Osteoblast (primary cell): ENCODE measurements around the gene DDX10. TPM values are rescaled to one million over a fixed set of nuclear protein-coding genes. Genes with fewer than 3 reads are reported as not detected.

Experiments
- DNase-seq: peaks from one replicate; pipeline ENCODE4 v3.0.0; 2011; ENCODE audit warnings: low spot score, mixed read lengths; ENCODE audit not compliant: insufficient read length; ENCODE audit errors: missing footprints
- H2AFZ ChIP-seq: 2 replicates; pipeline ENCODE4 v1.6.0; 2011; ENCODE audit warnings: mild to moderate bottlenecking, low read length
- H3K27ac ChIP-seq: 2 replicates; pipeline ENCODE4 v1.5.1; 2011; ENCODE audit warnings: mild to moderate bottlenecking, low read depth, low read length, moderate library complexity
- H3K27me3 ChIP-seq: 2 replicates; pipeline ENCODE4 v1.6.0; 2012; ENCODE audit warnings: mild to moderate bottlenecking, control low read depth, inconsistent platforms, low read length, moderate library complexity; ENCODE audit not compliant: insufficient read depth
- H3K36me3 ChIP-seq: 2 replicates; pipeline ENCODE4 v1.5.1; 2011; ENCODE audit warnings: mild to moderate bottlenecking, low read length, control low read depth, moderate library complexity; ENCODE audit not compliant: insufficient read depth
- H3K4me1 ChIP-seq: 2 replicates; pipeline ENCODE4 v1.5.1; 2011; ENCODE audit warnings: mild to moderate bottlenecking, low read length, control low read depth, moderate library complexity; ENCODE audit not compliant: insufficient read depth
- H3K4me2 ChIP-seq: 2 replicates; pipeline ENCODE4 v1.6.0; 2011; ENCODE audit warnings: mild to moderate bottlenecking, low read length; ENCODE audit not compliant: insufficient read depth
- H3K4me3 ChIP-seq: fragments of 200-600 bp; sonication (generic); 3 replicates; pipeline ENCODE4 v1.5.1; 2012; ENCODE audit warnings: mild to moderate bottlenecking, low read length, inconsistent platforms; ENCODE audit not compliant: insufficient read depth
- H3K79me2 ChIP-seq: 2 replicates; pipeline ENCODE4 v1.6.0; 2012; ENCODE audit warnings: mild to moderate bottlenecking, low read length, control low read depth, inconsistent platforms; ENCODE audit not compliant: insufficient read depth
- H3K9me3 ChIP-seq: 2 replicates; pipeline ENCODE4 v1.5.1; 2011; ENCODE audit warnings: low read depth, low read length, control low read depth
- H4K20me1 ChIP-seq: 2 replicates; pipeline ENCODE4 v1.6.0; 2012; ENCODE audit warnings: mild to moderate bottlenecking, low read length, control low read depth; ENCODE audit not compliant: insufficient read depth
- CTCF ChIP-seq: IDR thresholded peaks from 2 replicates; pipeline ENCODE4 v1.5.1; 2011; ENCODE audit warnings: mild to moderate bottlenecking, low read depth, low read length, moderate library complexity; ENCODE audit errors: extremely low read depth
- total RNA-seq: library from RNA; depleted of rRNA; stranded (reverse); fragments of >200 nt; gene quantifications from 2 replicates; pipeline ENCODE4 v1.2.3, GENCODE V29; 2012

DDX10 gene
- total RNA-seq, 1 donor = 16.6 TPM

- no peaks in the 10 kb centered on the region for H3K36me3 ChIP-seq
- peak; percentile 61 for TF ChIP-seq CTCF
- H3K27me3 ChIP-seq = no peaks in the 10 kb centered on the region
- no peaks in the 10 kb centered on the region for H3K9me3 ChIP-seq
- H3K79me2 ChIP-seq = no peaks in the 10 kb centered on the region
- H3K27ac ChIP-seq = no peak overlapping the region
- H2AFZ ChIP-seq = no peak overlapping the region
- no peak overlapping the region for H3K4me2 ChIP-seq
- no peaks in the 10 kb centered on the region for H4K20me1 ChIP-seq
- H3K4me3 ChIP-seq = no peak overlapping the region
- DNase-seq = peak; percentile 75
- H3K4me1 ChIP-seq = no peaks in the 10 kb centered on the region
Measured at GRCh38 chr11:108654994-108655631, 9.8 kb upstream of the DDX10 start.

GRCh38 chr11:108662700-108663099 lies 2.2 kb upstream of the DDX10 start:
- Histone ChIP-seq H4K20me1 (no peaks in the 10 kb centered on the region), H3K4me1 (peaks cover 14% of the 10 kb centered on the region), H2AFZ (no peak overlapping the region), H3K79me2 (peaks cover 28% of the 10 kb centered on the region), H3K36me3 (peaks cover under 1% of the 10 kb centered on the region), H3K4me3 (no peak overlapping the region), H3K27me3 (no peaks in the 10 kb centered on the region), H3K4me2 (no peak overlapping the region), H3K9me3 (no peaks in the 10 kb centered on the region), H3K27ac (no peak overlapping the region)
- DNase-seq = no peak
- TF ChIP-seq CTCF = no peak

DNA sequence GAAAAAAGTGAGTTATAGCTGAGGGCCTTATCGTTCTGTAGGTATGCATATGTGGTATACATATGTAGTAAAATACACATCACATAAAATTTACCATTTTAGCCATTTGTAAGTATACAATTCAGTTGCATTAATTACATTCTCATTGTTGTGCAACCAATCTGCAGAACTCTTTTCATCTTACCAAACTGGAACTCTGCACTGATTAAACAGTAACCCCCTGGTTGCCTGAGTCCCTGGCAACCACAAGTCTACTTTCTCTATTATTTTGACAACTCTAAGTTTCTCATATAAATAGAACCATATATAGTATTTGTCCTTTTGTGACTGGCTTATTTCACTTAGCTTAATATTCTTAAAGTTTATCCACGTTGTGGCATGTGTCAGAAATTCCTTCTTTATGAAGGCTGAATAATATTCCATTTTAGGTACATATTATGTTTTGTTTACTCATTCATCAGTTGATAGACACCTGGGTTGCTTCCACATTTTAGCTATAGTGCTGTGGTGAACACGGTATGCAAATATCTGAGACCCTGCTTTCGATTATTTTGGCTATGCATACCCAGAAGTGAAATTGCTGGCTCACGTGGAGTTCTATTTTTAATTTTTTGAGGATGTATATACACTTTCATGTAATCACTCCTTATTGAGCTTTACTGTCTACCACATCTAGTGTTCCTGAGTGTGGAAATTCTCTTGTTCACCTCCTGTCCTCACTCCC lies 1.6 kb upstream of the DDX10 start:
- H3K27ac ChIP-seq = no peak overlapping the region
- H3K79me2 ChIP-seq = peaks cover 34% of the 10 kb centered on the region
- no peaks in the 10 kb centered on the region for H3K27me3 ChIP-seq
- H3K4me1 ChIP-seq = peaks cover 14% of the 10 kb centered on the region
- no peak overlapping the region for H3K4me2 ChIP-seq
- H4K20me1 ChIP-seq = no peaks in the 10 kb centered on the region
- no peak for TF ChIP-seq CTCF
- H3K36me3 ChIP-seq = peaks cover 3% of the 10 kb centered on the region
- peak overlapping the region; percentile 4 for H2AFZ ChIP-seq
- DNase-seq = no peak
- no peaks in the 10 kb centered on the region for H3K9me3 ChIP-seq
- no peak overlapping the region for H3K4me3 ChIP-seq

- Histone ChIP-seq H3K4me2 (peak overlapping the region; percentile 78), H4K20me1 (peaks cover 4% of the 10 kb centered on the region), H3K36me3 (peaks cover 3% of the 10 kb centered on the region), H3K4me3 (peak overlapping the region; percentile 93), H2AFZ (no peak overlapping the region), H3K27ac (no peak overlapping the region), H3K9me3 (no peaks in the 10 kb centered on the region), H3K27me3 (no peaks in the 10 kb centered on the region), H3K79me2 (peaks cover 65% of the 10 kb centered on the region), H3K4me1 (peaks cover 14% of the 10 kb centered on the region)
- DNase-seq = no peak
- TF ChIP-seq CTCF = no peak
Measured at GRCh38 chr11:108666373-108666772, 1.5 kb downstream of the DDX10 start.
